HepG2 (cell line): ENCODE measurements around the gene ATP5F1E. TPM values are rescaled to one million over a fixed set of nuclear protein-coding genes. Genes with fewer than 3 reads are reported as not detected.

Source experiments
- ATAC-seq: fragments of 200-7000 bp; cut with Tn5 transposase; 3 replicates; pipeline ENCODE4 v1.9.1; 2020; ENCODE audit warnings: mild to moderate bottlenecking, moderate library complexity
- BruUV-seq: library from RNA; stranded (reverse); fragments of 400-500 nt; replicated peaks from 2 replicates; lab custom pipeline; 2021; lab: Mats Ljungman, UMichigan
- CTCF ChIA-PET: fragments of 300-600 bp; formaldehyde crosslinking; extraction: SDS; loops from one replicate; lab custom pipeline; 2021; ENCODE audit warnings: low total read pairs, inconsistent platforms, low intra/inter-chr PET ratio; lab: Yijun Ruan, JAX
- POLR2A ChIA-PET: fragments of 350-600 bp; sonication (Branson Sonifier 250); formaldehyde crosslinking; loops from one replicate; lab custom pipeline; 2020; ENCODE audit warnings: antibody characterized with exemption, inconsistent platforms; lab: Yijun Ruan, JAX
- DNase-seq: peaks from one replicate; pipeline ENCODE4 v3.0.0-alpha.2; 2015; ENCODE audit warnings: low spot score
- FAIRE-seq: peaks from 3 replicates; lab custom pipeline; 2011; peaks lifted over from hg19 to GRCh38; lab: Jason Lieb, UNC
- H2AFZ ChIP-seq: one replicate; pipeline ENCODE4 v1.6.1; 2011; ENCODE audit warnings: low read length, inconsistent platforms
- H3K27ac ChIP-seq: fragments of 300-600 bp; 3 replicates; pipeline ENCODE4 v1.8.0; 2011; ENCODE audit warnings: mixed run types, mild to moderate bottlenecking, mixed read lengths, low read length, inconsistent platforms; ENCODE audit not compliant: insufficient read depth; ENCODE audit errors: extremely low read length
- H3K27me3 ChIP-seq, 2 experiments: fragments of 200-600 bp in 1 of 2; 2 replicates in 1 of 2; 3 replicates in 1 of 2; pipeline versions ENCODE4 v1.6.0 to v1.8.0; 2011; ENCODE audit warnings: low read length in 2 of 2, mild to moderate bottlenecking in 2 of 2, moderate library complexity in 2 of 2, inconsistent platforms in 1 of 2; ENCODE audit not compliant: insufficient read depth in 2 of 2, control insufficient read depth in 1 of 2
- H3K36me3 ChIP-seq, 2 experiments: fragments of 200-600 bp in 1 of 2; replicated peaks in 1 of 2; 2 replicates in 1 of 2; 3 replicates in 1 of 2; pipeline versions ENCODE4 v1.5.1 to v1.8.0; 2011; ENCODE audit warnings: low read length in 2 of 2, inconsistent platforms in 1 of 2; ENCODE audit not compliant: insufficient read depth in 2 of 2, control insufficient read depth in 1 of 2
- H3K4me1 ChIP-seq: 2 replicates; pipeline ENCODE4 v1.5.1; 2012; ENCODE audit warnings: low read length, inconsistent platforms; ENCODE audit not compliant: insufficient read depth
- H3K4me2 ChIP-seq: 2 replicates; pipeline ENCODE4 v1.6.0; 2011; ENCODE audit warnings: low read depth, low read length, inconsistent platforms
- H3K4me3 ChIP-seq, 3 experiments: fragments of 200-600 bp in 1 of 3; sonication (generic), shearing (Covaris generic) in 1 of 3; replicated peaks in 1 of 3; 2 replicates each; pipeline ENCODE4 v1.5.1; 2011 to 2016; ENCODE audit warnings: low read length in 3 of 3, inconsistent platforms in 2 of 3, low read depth in 2 of 3, mild to moderate bottlenecking in 2 of 3, control low read depth in 1 of 3, mixed read lengths in 1 of 3; ENCODE audit not compliant: insufficient read depth in 1 of 3
- H3K79me2 ChIP-seq: one replicate; pipeline ENCODE4 v1.6.1; 2011; ENCODE audit warnings: low read length, inconsistent platforms; ENCODE audit not compliant: insufficient read depth
- H3K9ac ChIP-seq: 2 replicates; pipeline ENCODE4 v1.6.0; 2011; ENCODE audit warnings: mild to moderate bottlenecking, low read depth, low read length, inconsistent platforms; ENCODE audit not compliant: insufficient read depth
- H3K9me3 ChIP-seq: 2 replicates; pipeline ENCODE4 v1.5.1; 2012; ENCODE audit warnings: mild to moderate bottlenecking, low read length
- H4K20me1 ChIP-seq: 2 replicates; pipeline ENCODE4 v1.6.0; 2011; ENCODE audit warnings: inconsistent platforms, mild to moderate bottlenecking, low read length, moderate library complexity; ENCODE audit not compliant: insufficient read depth
- CAMTA2 ChIP-seq: sonication (generic); formaldehyde crosslinking; IDR thresholded peaks from 2 replicates; pipeline ENCODE4 v1.4.0; 2020; ENCODE audit warnings: mild to moderate bottlenecking, missing genetic modification reagents, borderline replicate concordance
- FOXJ3 ChIP-seq: sonication (generic); formaldehyde crosslinking; IDR thresholded peaks from 2 replicates; pipeline ENCODE4 v1.4.0; 2020; ENCODE audit warnings: missing genetic modification reagents, mild to moderate bottlenecking, borderline replicate concordance
- GLMP ChIP-seq: sonication (generic); formaldehyde crosslinking; IDR thresholded peaks from 2 replicates; pipeline ENCODE4 v1.9.0; 2021; ENCODE audit warnings: missing genetic modification reagents, mild to moderate bottlenecking, borderline replicate concordance
- NFE2 ChIP-seq: sonication (generic); formaldehyde crosslinking; IDR thresholded peaks from 2 replicates; pipeline ENCODE4 v1.4.0; 2020; ENCODE audit warnings: missing genetic modification reagents
- ZBED4 ChIP-seq: sonication (generic); formaldehyde crosslinking; IDR thresholded peaks from 2 replicates; pipeline ENCODE4 v1.4.0; 2020; ENCODE audit warnings: missing genetic modification reagents, borderline replicate concordance
- ZNF207 ChIP-seq: fragments of 450-650 bp; IDR thresholded peaks from 2 replicates; pipeline ENCODE4 v1.6.1; 2016; ENCODE audit warnings: antibody characterized with exemption, borderline replicate concordance
- ZNF281 ChIP-seq: sonication (generic); formaldehyde crosslinking; IDR thresholded peaks from 2 replicates; pipeline ENCODE4 v1.4.0; 2020; ENCODE audit warnings: missing genetic modification reagents, borderline replicate concordance
- ZNF546 ChIP-seq: sonication (generic); formaldehyde crosslinking; conservative IDR thresholded peaks from 2 replicates; pipeline ENCODE4 v1.8.1; 2023; ENCODE audit warnings: mild to moderate bottlenecking, missing genetic modification reagents
- ZNF672 ChIP-seq: sonication (generic); formaldehyde crosslinking; IDR thresholded peaks from 2 replicates; pipeline ENCODE4 v1.8.1; 2022; ENCODE audit warnings: missing genetic modification reagents
- ZNF710 ChIP-seq: sonication (generic); formaldehyde crosslinking; IDR thresholded peaks from 2 replicates; pipeline ENCODE4 v1.5.0; 2020; ENCODE audit warnings: mild to moderate bottlenecking, missing genetic modification reagents, borderline replicate concordance
- ZNF841 ChIP-seq: sonication (generic); formaldehyde crosslinking; IDR thresholded peaks from 2 replicates; pipeline ENCODE4 v1.8.1; 2023; ENCODE audit warnings: missing genetic modification reagents, borderline replicate concordance
- WGBS: methylation state at CpG from one replicate; pipeline ENCODE4 v1.1.6; 2017; ENCODE audit warnings: low lambda C conversion rate; 5-methylcytosine and 5-hydroxymethylcytosine counted together
- in situ Hi-C: cut with HindIII; loops from 2 replicates; pipeline ENCODE4 v1.10.0; 2017; ENCODE audit warnings: low pct_unique_long_range_greater_than_20kb; ENCODE audit not compliant: extremely low pct_ligation_motif_present
- intact Hi-C: fragments of 100-400 bp; cut with micrococcal nuclease; formaldehyde crosslinking; loops from one replicate; pipeline ENCODE4 v1.10.0; 2022; ENCODE audit not compliant: unreplicated experiment
- polyA plus RNA-seq, 8 experiments: library from polyadenylated mRNA; depleted of rRNA in 3 of 8; stranded (reverse) in 7 of 8; unstranded in 1 of 8; fragments of >200 nt; fragmentation: Illumina TruSeq in 4 of 8; extraction: Trizol in 4 of 8; gene quantifications; 2 replicates each; pipeline versions ENCODE4 v1.2.1 to v1.2.3, GENCODE V29; 2011 to 2016; ENCODE audit warnings: low read depth in 4 of 8, missing spikeins in 1 of 8, mixed read lengths in 1 of 8; ENCODE audit not compliant: insufficient read depth in 1 of 8
- total RNA-seq, 5 experiments: library from RNA; depleted of rRNA; stranded (reverse); fragments of >200 nt; fragmentation: Illumina TruSeq; extraction: Trizol; gene quantifications; 2 replicates each; pipeline ENCODE4 v1.2.3, GENCODE V29; 2016; ENCODE audit warnings: low read depth in 1 of 5

The ATP5F1E gene
- total and polyA plus RNA-seq, 2 of the 13 experiments (the other 11 are each of a cell fraction or from before 2014, with no cell fraction given) = 121 to 134 TPM

- POLR2A ChIA-PET = interaction anchor here (3.0 kb wide), 1 partner anchor 12 kb away, joined by 21 read pairs; the partner anchor contains the start of gene ATP5F1E
- Histone ChIP-seq H3K36me3 (no peaks in the 10 kb centered on the region), H3K9ac (no peak overlapping the region), H3K4me2 (no peak overlapping the region), H3K4me3 (no peak overlapping the region), H3K27ac (no peak overlapping the region), H3K79me2 (peaks cover 19% of the 10 kb centered on the region), H3K27me3 (peaks cover 2 to 3% of the 10 kb centered on the region in 2 experiments; a peak in 2 of 5 replicates), H2AFZ (no peak overlapping the region), H3K9me3 (no peaks in the 10 kb centered on the region), H3K4me1 (peaks cover 33% of the 10 kb centered on the region), H4K20me1 (no peaks in the 10 kb centered on the region)
- DNase-seq = no peak
- in situ Hi-C loops (no loop called here), intact Hi-C loops (no loop called here)
- ATAC-seq = no peak
- no TSS peak for BruUV-seq
- CTCF ChIA-PET = no interaction called here
- WGBS = 62% methylated on average over 3 of the region's 3 CpGs
- FAIRE-seq = no peak
- no peak for TF ChIP-seq ZNF672 (CRISPR knock-in tag)
- TF ChIP-seq ZNF710 (CRISPR knock-in tag) = no peak
- TF ChIP-seq ZNF546 (CRISPR knock-in tag) = no peak
- no peak for TF ChIP-seq ZNF207
- TF ChIP-seq NFE2 (CRISPR knock-in tag) = no peak
- no peak for TF ChIP-seq ZBED4 (CRISPR knock-in tag)
- no peak for TF ChIP-seq FOXJ3 (CRISPR knock-in tag)
- no peak for TF ChIP-seq GLMP (CRISPR knock-in tag)
- no peak for TF ChIP-seq ZNF841
- no peak for TF ChIP-seq CAMTA2 (CRISPR knock-in tag)
- TF ChIP-seq ZNF281 (CRISPR knock-in tag) = no peak
Observed at GRCh38 chr20:59044295-59044694, 12.2 kb upstream of the ATP5F1E start.
